Erythroblast (primary cell): ENCODE data around the gene ANKEF1.

ENCODE experiments used
- GATA1 ChIP-seq: IDR thresholded peaks from 2 replicates; pipeline ENCODE4 v1.6.1; 2011; ENCODE audit warnings: low read depth, mild to moderate bottlenecking, control low read depth, low read length, moderate library complexity
- POLR2A ChIP-seq: IDR thresholded peaks from 2 replicates; pipeline ENCODE4 v1.6.1; 2011; ENCODE audit warnings: mild to moderate bottlenecking, low read length

DNA sequence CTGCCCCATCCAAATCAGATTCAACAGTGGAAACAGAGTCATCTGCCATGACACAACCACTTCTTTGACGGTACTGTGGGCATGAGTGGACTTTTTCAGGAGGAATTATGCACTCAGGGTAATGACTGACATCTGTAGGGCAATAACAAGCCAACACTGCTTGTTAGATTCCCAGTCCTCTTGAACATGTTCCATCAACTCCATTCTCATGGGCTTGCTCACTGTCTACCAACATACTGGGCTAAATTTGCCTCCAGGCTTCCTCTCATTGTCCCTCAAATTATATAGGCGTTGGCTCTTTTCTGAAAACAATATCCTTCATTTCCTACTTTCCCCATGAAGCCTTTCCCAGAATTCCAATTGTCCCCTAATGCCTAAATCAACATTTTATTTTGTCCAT lies 43.1 kb downstream of the ANKEF1 start:
- TF ChIP-seq POLR2A (no peak), GATA1 (no peak)
